ENCODE results near the gene GLB1L2.

Gene GLB1L2

GRCh38 chr11:134346976-134347350, 15.2 kb downstream of the GLB1L2 start:
- no peak for DNase-seq (ENCODE audit: low read depth, low spot score)
- whole genome bisulfite sequencing (ENCODE audit: insufficient coverage, insufficient read length) = no CpG with 5 or more reads among the region's 5 CpGs
- H3K27me3 ChIP-seq (ENCODE audit: control insufficient read depth, insufficient read depth, low read length) = no peaks in the 10 kb centered on the region
- H3K4me1 ChIP-seq (ENCODE audit: control insufficient read depth, insufficient read depth, low read length) = peaks cover 2% of the 10 kb centered on the region; the same call in 1 of the 2 replicates
- H3K36me3 ChIP-seq (ENCODE audit: control insufficient read depth, insufficient read depth, low read length) = no peaks in the 10 kb centered on the region
- no peak overlapping the region for H3K4me3 ChIP-seq (ENCODE audit: low read length)
- no peaks in the 10 kb centered on the region for H3K9me3 ChIP-seq (ENCODE audit: control insufficient read depth, insufficient read depth, low read length)
- H3K27ac ChIP-seq (ENCODE audit: low read length) = no peak overlapping the region

GRCh38 chr11:134347441-134347840, 15.7 kb downstream of the GLB1L2 start:
- no peak for DNase-seq (ENCODE audit: low read depth, low spot score)
- no CpG with 5 or more reads among the region's 10 CpGs for WGBS (ENCODE audit: insufficient coverage, insufficient read length)
- Histone ChIP-seq H3K27me3 (ENCODE audit: control insufficient read depth, insufficient read depth, low read length) (no peaks in the 10 kb centered on the region), H3K9me3 (ENCODE audit: control insufficient read depth, insufficient read depth, low read length) (no peaks in the 10 kb centered on the region), H3K4me1 (ENCODE audit: control insufficient read depth, insufficient read depth, low read length) (peaks cover 2% of the 10 kb centered on the region; the same call in 1 of the 2 replicates), H3K27ac (ENCODE audit: low read length) (no peak overlapping the region), H3K36me3 (ENCODE audit: control insufficient read depth, insufficient read depth, low read length) (no peaks in the 10 kb centered on the region), H3K4me3 (ENCODE audit: low read length) (no peak overlapping the region)

- Histone ChIP-seq H3K4me3 (ENCODE audit: low read length) (no peak overlapping the region), H3K27me3 (ENCODE audit: control insufficient read depth, insufficient read depth, low read length) (no peaks in the 10 kb centered on the region), H3K4me1 (ENCODE audit: control insufficient read depth, insufficient read depth, low read length) (peaks cover 2% of the 10 kb centered on the region; the same call in 1 of the 2 replicates), H3K27ac (ENCODE audit: low read length) (no peak overlapping the region), H3K36me3 (ENCODE audit: control insufficient read depth, insufficient read depth, low read length) (no peaks in the 10 kb centered on the region), H3K9me3 (ENCODE audit: control insufficient read depth, insufficient read depth, low read length) (no peaks in the 10 kb centered on the region)
- no peak for DNase-seq (ENCODE audit: low read depth, low spot score)
- no CpG with 5 or more reads among the region's 6 CpGs for WGBS (ENCODE audit: insufficient coverage, insufficient read length)
Measured at GRCh38 chr11:134349109-134349801, 17.5 kb downstream of the GLB1L2 start.

- no CpG with 5 or more reads among the region's 10 CpGs for WGBS (ENCODE audit: insufficient coverage, insufficient read length)
- H3K4me1 ChIP-seq (ENCODE audit: control insufficient read depth, insufficient read depth, low read length) = peaks cover 2% of the 10 kb centered on the region; the same call in 1 of the 2 replicates
- H3K27ac ChIP-seq (ENCODE audit: low read length) = no peak overlapping the region
Measured at GRCh38 chr11:134349802-134350355, 18.1 kb downstream of the GLB1L2 start.

GRCh38 chr11:134350381-134350780, 18.6 kb downstream of the GLB1L2 start:
- Histone ChIP-seq H3K27me3 (ENCODE audit: control insufficient read depth, insufficient read depth, low read length) (no peaks in the 10 kb centered on the region), H3K36me3 (ENCODE audit: control insufficient read depth, insufficient read depth, low read length) (no peaks in the 10 kb centered on the region), H3K9me3 (ENCODE audit: control insufficient read depth, insufficient read depth, low read length) (no peaks in the 10 kb centered on the region), H3K27ac (ENCODE audit: low read length) (no peak overlapping the region), H3K4me1 (ENCODE audit: control insufficient read depth, insufficient read depth, low read length) (peaks cover 2% of the 10 kb centered on the region; the same call in 1 of the 2 replicates), H3K4me3 (ENCODE audit: low read length) (no peak overlapping the region)
- no CpG with 5 or more reads among the region's 9 CpGs for WGBS (ENCODE audit: insufficient coverage, insufficient read length)
- DNase-seq (ENCODE audit: low read depth, low spot score) = no peak

More at GRCh38 chr11:134349802-134350355, 18.1 kb downstream of the GLB1L2 start:
- no peaks in the 10 kb centered on the region for H3K36me3 ChIP-seq (ENCODE audit: control insufficient read depth, insufficient read depth, low read length)
- H3K27me3 ChIP-seq (ENCODE audit: control insufficient read depth, insufficient read depth, low read length) = no peaks in the 10 kb centered on the region
- no peaks in the 10 kb centered on the region for H3K9me3 ChIP-seq (ENCODE audit: control insufficient read depth, insufficient read depth, low read length)
- H3K4me3 ChIP-seq (ENCODE audit: low read length) = no peak overlapping the region
- no peak for DNase-seq (ENCODE audit: low read depth, low spot score)

- no peak overlapping the region for H3K27ac ChIP-seq (ENCODE audit: low read length)
- H3K27me3 ChIP-seq (ENCODE audit: control insufficient read depth, insufficient read depth, low read length) = no peaks in the 10 kb centered on the region
- no peaks in the 10 kb centered on the region for H3K36me3 ChIP-seq (ENCODE audit: control insufficient read depth, insufficient read depth, low read length)
- DNase-seq (ENCODE audit: low read depth, low spot score) = no peak
- peaks cover 2% of the 10 kb centered on the region; the same call in 1 of the 2 replicates for H3K4me1 ChIP-seq (ENCODE audit: control insufficient read depth, insufficient read depth, low read length)
- WGBS (ENCODE audit: insufficient coverage, insufficient read length) = 100% methylated on average over 1 of the region's 2 CpGs
- no peak overlapping the region for H3K4me3 ChIP-seq (ENCODE audit: low read length)
- H3K9me3 ChIP-seq (ENCODE audit: control insufficient read depth, insufficient read depth, low read length) = no peaks in the 10 kb centered on the region
Measured at GRCh38 chr11:134352111-134352510, 20.3 kb downstream of the GLB1L2 start.

GRCh38 chr11:134355136-134355535, 23.3 kb downstream of the GLB1L2 start:
- Histone ChIP-seq H3K4me3 (ENCODE audit: low read length) (no peak overlapping the region), H3K27me3 (ENCODE audit: control insufficient read depth, insufficient read depth, low read length) (no peaks in the 10 kb centered on the region), H3K9me3 (ENCODE audit: control insufficient read depth, insufficient read depth, low read length) (no peaks in the 10 kb centered on the region), H3K27ac (ENCODE audit: low read length) (no peak overlapping the region), H3K36me3 (ENCODE audit: control insufficient read depth, insufficient read depth, low read length) (peaks cover 3% of the 10 kb centered on the region; the same call in 1 of the 2 replicates), H3K4me1 (ENCODE audit: control insufficient read depth, insufficient read depth, low read length) (no peaks in the 10 kb centered on the region)
- no CpG with 5 or more reads among the region's 2 CpGs for WGBS (ENCODE audit: insufficient coverage, insufficient read length)
- no peak for DNase-seq (ENCODE audit: low read depth, low spot score)

GRCh38 chr11:134355656-134356055, 23.9 kb downstream of the GLB1L2 start:
- Histone ChIP-seq H3K27ac (ENCODE audit: low read length) (no peak overlapping the region), H3K4me1 (ENCODE audit: control insufficient read depth, insufficient read depth, low read length) (no peaks in the 10 kb centered on the region), H3K4me3 (ENCODE audit: low read length) (no peak overlapping the region), H3K36me3 (ENCODE audit: control insufficient read depth, insufficient read depth, low read length) (peaks cover 3% of the 10 kb centered on the region; the same call in 1 of the 2 replicates), H3K9me3 (ENCODE audit: control insufficient read depth, insufficient read depth, low read length) (no peaks in the 10 kb centered on the region), H3K27me3 (ENCODE audit: control insufficient read depth, insufficient read depth, low read length) (no peaks in the 10 kb centered on the region)
- WGBS (ENCODE audit: insufficient coverage, insufficient read length) = no CpG with 5 or more reads among the region's 5 CpGs
- no peak for DNase-seq (ENCODE audit: low read depth, low spot score)

- no CpG with 5 or more reads among the region's 21 CpGs for WGBS (ENCODE audit: insufficient coverage, insufficient read length)
Measured at GRCh38 chr11:134356656-134357544, 25.1 kb downstream of the GLB1L2 start.

GRCh38 chr11:134357545-134357839, 25.7 kb downstream of the GLB1L2 start:
- H3K9me3 ChIP-seq (ENCODE audit: control insufficient read depth, insufficient read depth, low read length) = no peaks in the 10 kb centered on the region
- H3K27ac ChIP-seq (ENCODE audit: low read length) = no peak overlapping the region
- no peak overlapping the region for H3K4me3 ChIP-seq (ENCODE audit: low read length)
- no peak for DNase-seq (ENCODE audit: low read depth, low spot score)
- WGBS (ENCODE audit: insufficient coverage, insufficient read length) = no CpG with 5 or more reads among the region's 8 CpGs
- H3K4me1 ChIP-seq (ENCODE audit: control insufficient read depth, insufficient read depth, low read length) = no peaks in the 10 kb centered on the region; the same call in 1 of the 2 replicates
- peaks cover 3% of the 10 kb centered on the region; the same call in 1 of the 2 replicates for H3K36me3 ChIP-seq (ENCODE audit: control insufficient read depth, insufficient read depth, low read length)
- H3K27me3 ChIP-seq (ENCODE audit: control insufficient read depth, insufficient read depth, low read length) = no peaks in the 10 kb centered on the region

More at GRCh38 chr11:134356656-134357544, 25.1 kb downstream of the GLB1L2 start:
- no peak overlapping the region for H3K4me3 ChIP-seq (ENCODE audit: low read length)
- H3K27me3 ChIP-seq (ENCODE audit: control insufficient read depth, insufficient read depth, low read length) = no peaks in the 10 kb centered on the region
- peaks cover 3% of the 10 kb centered on the region; the same call in 1 of the 2 replicates for H3K36me3 ChIP-seq (ENCODE audit: control insufficient read depth, insufficient read depth, low read length)
- no peaks in the 10 kb centered on the region for H3K9me3 ChIP-seq (ENCODE audit: control insufficient read depth, insufficient read depth, low read length)
- H3K4me1 ChIP-seq (ENCODE audit: control insufficient read depth, insufficient read depth, low read length) = no peaks in the 10 kb centered on the region
- H3K27ac ChIP-seq (ENCODE audit: low read length) = no peak overlapping the region
- DNase-seq (ENCODE audit: low read depth, low spot score) = no peak
